Activated CD8-positive, alpha-beta memory T cell treated with anti-CD3 and anti-CD28 coated beads, Interleukin-2, amount 50 U/mL, for 24 hours (primary cell): Measurements from ENCODE around the gene ZDHHC24.

ENCODE experiments used
- DNase-seq: peaks from one replicate; pipeline ENCODE4 v3.0.0-alpha.2; 2020; ENCODE audit errors: extremely low read depth

Gene ZDHHC24

DNA sequence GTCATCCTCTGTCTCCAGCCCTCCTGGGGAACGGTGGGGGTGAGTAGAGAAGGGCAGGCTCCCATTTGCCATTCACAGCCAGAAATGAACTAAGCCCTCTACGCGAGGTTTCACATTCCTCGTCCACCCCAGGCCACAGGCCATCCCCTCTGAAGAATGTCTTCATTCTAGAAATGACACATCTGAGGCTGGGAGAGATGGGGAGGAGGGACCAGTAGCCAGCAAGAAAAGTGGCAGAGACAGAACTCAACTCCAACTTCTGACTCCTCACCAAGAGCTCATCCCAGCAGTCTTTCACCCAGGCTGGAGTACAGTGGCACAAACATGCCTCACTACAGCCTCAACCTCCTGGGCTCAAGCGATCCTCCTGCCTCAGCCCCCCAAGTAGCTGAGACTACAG, 19.1 kb upstream of the ZDHHC24 start:
- no peak for DNase-seq

DNA sequence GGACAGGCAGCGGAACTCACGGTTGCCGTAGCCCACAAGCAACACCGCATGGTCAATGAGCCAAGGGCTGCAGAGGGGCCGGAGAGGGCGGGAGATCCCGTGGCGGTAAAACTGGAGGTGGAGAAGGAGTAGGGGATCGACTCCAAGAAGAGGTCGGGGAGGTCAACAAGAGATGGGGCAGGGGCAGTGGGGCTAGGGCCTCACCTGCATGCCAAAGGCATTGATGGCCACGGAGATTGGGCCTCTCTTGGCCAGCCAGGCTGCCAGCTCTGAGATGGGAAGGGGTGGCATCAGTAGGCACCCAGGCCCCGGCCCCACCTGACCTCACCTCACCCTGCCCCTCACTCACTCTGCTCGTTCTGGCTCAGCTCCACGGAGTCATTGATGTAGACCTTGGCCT, 18.7 kb upstream of the ZDHHC24 start:
- DNase-seq, result no peak

DNA sequence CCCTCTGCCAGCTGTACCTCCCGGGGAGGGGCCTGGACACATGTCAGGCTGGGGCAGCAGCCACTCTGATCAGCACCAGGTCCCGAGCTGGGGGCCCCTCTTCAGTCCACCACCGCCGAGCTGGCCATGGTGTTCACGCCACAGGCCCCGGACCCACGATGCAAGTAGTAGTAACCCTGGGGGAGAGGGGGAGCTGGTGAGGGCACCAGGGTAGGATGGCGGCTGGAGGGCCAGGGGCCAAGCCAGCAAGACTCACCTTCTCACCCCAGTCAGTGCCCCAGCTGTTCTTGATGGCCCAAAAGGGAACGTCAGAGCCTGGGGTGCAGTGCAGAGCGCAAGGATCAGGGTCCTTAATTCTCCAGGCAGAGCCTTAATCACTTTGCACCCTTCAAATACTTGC, 18.0 kb upstream of the ZDHHC24 start:
- DNase-seq, result no peak

DNA sequence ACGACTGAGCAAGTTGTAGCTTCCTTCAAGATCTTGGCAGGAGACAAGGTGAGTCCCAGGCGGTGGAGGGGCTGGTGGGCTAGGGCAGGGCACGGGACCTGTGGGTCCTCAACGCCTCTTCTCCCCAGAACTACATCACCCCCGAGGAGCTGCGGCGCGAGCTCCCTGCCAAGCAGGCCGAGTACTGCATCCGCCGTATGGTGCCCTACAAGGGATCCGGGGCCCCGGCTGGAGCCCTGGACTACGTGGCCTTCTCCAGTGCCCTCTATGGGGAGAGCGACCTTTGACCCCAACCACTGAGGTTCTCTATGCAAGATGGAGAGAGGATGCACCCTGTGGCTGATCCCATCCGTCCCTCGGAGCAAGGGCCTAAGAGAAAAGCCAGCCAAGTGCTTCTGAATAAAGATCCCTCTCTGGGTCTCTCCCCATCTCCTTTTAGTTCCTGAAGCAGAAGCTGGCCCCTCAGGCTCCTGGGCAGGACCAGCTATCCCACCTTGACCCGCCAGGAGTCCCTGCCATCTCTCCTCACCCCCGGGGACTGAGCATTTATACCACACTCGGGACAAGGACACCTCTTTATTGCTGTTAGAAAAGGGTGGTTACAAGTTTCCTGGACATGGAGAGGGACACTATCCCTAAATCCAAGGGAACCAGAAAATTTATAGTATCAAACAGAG, 17.2 kb upstream of the ZDHHC24 start:
- no peak for DNase-seq

DNA sequence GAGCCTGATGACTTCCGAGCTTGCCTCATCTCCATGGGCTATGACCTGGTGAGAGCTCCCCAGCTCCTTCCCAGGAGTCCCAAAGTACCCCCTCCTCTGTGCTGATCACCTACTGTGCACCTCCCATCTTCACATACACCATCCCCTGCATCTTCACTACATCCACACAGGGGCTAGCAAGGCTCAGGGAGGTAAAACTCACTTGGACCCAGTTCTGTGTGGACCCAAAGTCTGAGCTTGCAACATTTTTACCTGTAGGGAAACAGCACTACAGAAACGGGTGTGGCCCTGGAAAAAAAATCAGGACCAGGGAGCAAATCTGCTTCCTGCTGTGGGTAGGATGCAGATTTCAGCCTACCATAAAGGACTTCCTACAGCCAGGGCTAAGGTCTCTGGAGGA, 16.4 kb upstream of the ZDHHC24 start:
- DNase-seq, result no peak

DNA sequence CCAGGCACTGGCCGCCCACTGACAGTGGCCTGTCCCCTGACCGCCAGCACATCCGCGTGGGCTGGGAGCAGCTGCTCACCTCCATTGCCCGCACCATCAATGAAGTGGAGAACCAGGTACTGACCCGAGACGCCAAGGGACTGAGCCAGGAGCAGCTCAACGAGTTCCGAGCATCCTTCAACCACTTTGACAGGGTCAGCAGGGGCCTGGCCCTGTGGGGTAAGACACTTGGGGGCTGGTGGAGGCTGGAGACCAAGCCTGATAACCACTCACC, 16.1 kb upstream of the ZDHHC24 start:
- no peak for DNase-seq

DNA sequence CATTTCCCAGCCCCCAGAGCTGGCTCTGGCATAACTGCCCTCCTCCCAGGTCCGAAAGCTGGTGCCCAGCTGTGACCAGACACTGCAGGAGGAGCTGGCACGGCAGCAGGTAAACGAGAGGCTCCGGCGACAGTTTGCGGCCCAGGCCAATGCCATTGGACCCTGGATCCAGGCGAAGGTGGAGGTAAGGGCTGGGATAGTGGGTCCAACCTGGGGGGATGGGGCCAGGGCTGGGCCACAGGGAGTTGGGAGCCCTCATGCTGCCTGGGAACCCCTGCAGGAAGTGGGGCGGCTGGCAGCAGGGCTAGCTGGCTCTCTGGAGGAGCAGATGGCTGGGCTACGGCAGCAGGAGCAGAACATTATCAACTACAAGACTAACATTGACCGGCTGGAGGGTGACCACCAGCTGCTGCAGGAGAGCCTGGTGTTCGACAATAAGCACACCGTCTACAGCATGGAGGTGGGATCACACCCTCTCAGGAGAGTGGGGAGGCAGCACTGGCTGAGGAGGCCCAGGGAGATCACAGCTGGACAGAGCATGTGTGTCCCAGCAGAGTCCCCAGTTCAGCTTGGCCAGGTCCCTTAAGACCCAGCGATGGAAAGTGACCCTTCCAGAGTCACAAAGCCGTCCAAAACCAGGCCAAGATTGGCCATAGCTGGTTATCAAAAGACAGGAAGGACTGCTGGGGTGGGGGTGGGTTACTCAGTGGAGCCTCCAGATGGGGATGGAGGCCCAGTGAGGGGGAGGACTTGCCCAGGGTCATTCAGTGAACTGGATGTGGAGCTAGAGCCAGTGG, 15.5 kb upstream of the ZDHHC24 start:
- DNase-seq, result no peak

DNA sequence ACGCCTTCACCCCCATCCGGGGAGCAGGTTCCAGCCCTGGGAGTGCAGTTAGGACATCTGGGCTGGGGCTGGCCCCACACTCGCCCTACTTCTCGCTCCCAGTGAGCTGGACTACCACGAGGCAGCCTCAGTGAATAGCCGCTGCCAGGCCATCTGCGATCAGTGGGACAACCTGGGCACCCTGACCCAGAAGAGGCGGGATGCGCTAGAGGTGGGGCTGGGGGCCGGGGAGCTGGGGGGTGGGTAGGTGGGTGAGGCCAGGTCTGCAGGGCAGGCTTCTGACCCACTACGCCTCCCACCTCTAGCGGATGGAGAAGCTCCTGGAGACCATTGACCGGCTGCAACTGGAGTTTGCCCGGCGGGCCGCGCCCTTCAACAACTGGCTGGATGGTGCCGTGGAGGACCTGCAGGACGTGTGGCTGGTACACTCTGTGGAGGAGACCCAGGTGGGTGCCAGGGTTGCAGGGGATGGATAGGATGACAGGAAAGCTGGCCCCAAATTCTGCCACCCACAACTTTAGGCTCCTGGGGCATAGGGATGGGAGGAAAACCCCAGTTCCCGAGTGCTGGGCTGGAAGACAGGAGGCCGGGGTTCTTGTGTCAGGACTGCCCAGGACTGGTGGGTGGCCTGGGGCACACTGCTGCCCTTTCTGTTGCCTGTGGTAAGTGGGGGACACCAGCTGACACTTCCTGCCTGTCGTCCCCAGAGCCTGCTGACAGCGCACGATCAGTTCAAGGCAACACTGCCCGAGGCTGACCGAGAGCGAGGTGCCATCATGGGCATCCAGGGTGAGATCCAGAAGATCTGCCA, 14.2 kb upstream of the ZDHHC24 start:
- no peak for DNase-seq

DNA sequence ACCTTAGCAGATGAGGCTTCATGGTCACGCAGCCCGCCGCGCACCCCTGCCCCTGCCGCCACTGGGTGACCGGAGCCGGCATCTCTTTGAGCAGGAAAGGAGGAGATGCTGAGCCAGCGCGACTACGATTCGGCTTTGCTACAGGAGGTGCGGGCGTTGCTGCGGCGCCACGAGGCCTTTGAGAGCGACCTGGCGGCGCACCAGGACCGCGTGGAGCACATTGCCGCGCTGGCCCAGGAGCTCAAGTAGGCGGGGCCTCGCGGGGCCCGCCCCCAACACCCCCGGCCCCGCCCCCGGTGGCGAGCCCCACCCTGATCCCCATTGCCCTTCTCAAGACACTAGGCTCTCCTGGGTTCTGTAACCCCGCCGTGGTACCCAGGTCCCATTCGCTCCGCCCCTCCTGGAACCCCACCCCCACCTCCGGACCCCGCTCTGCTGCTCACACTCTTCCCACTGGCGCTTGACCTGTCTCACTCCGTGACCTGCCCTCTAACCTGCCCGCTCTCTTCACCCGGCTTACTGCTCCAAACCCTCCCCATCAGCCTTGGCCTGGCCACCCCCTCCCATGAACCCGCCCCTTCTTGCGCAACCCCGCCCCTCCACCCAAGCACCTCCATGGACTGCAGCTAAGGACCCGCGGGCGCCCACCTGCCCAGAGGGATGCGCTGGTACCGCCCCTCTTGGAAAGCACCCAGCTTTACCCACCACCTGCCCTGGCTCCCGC, 13.5 kb upstream of the ZDHHC24 start:
- no peak for DNase-seq

DNA sequence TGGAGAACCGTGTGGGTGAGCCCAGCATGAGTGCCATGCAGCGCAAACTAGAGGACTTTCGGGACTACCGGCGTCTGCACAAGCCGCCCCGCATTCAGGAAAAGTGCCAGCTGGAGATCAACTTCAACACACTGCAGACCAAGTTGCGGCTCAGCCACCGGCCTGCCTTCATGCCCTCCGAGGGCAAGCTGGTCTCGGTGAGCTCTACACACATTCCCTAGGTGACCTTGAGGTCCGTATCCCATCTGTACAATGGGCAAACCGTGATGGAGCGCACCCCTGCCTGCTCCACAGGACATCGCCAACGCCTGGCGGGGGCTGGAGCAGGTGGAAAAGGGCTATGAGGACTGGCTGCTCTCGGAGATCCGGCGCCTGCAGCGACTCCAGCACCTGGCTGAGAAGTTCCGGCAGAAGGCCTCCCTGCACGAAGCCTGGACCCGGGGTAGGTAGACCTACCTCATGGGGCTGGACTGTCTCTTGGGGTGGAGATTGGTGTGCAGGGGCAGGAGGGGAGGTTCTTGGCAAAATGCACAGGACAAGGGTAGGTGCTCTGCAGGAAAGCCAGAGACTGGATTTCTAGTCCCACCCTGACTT, 12.0 kb upstream of the ZDHHC24 start:
- no peak for DNase-seq

DNA sequence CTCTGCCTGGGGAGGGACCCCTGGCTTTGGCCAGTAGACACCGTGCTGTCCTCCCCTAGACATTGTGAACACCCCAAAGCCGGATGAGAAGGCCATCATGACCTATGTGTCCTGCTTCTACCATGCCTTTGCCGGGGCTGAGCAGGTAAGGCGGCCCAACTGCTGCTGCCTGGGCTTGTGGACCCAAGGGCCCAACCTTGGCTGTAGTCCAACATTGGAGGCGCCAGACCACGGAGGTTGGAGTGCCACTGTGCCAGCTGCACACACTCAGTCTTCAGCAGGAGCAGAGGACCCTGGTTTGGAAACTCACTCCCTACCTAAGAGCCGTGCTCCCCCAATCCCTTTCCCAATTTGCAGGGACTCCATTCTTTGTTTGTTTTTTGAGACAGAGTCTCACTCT, 10.2 kb upstream of the ZDHHC24 start:
- DNase-seq, result no peak

DNA sequence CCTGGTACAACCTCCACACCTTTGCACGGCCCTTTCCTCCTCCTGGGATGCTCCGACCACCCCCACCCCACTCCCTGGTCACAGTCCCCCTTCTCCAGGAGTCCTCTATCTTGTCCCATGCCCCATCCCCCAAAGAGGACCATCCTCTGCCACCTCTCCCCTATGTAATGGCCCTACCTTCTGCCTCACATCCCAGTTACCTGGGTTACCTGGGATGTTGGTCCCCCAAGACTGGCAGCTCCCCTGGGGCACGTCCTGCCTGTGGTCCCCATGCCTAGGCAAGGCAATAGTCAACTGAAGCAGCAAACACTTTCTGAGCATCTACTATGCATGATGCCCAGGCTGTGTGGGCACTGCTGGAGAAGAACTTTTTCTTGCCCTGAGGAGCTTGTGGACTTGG, 9.6 kb upstream of the ZDHHC24 start:
- DNase-seq, result no peak

DNA sequence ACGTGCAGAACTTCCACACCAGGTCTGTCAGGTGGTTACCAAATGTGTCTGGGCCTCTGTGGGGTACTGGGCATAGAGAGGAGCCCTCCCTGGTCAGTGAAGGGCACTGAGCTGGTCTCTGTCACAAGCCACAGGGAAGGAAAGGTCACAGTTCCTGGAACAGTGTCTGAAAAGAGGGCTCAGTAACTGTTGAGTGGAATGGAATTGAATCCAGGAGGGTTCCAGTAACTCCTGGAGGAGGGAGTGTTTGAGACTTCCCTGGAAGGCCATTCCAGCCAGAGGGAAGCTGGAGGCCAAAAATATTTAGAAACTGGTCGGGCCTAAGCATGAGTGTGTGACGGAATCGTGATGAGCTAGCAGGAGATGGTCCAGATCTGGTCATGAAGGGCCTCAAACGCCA, 8.8 kb upstream of the ZDHHC24 start:
- no peak for DNase-seq

DNA sequence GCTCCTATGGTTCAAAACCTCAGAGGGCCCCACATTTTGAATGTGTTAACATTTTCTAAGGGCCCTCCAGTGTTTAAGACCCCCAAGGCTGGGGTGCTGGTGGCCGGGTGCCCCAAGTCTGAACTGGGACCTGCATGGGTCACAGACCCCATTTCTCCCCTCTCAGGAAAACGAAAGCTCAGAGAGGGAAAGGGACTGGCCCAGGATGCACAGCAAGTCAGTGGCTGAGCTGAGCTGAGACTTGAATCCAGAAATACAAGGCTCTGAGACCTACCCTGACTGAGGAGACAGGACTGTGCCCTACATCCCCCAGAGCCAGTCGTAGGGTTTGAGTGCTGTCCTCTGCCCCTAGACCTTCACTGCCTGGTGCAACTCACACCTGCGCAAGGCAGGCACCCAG, 5.0 kb upstream of the ZDHHC24 start:
- no peak for DNase-seq

DNA sequence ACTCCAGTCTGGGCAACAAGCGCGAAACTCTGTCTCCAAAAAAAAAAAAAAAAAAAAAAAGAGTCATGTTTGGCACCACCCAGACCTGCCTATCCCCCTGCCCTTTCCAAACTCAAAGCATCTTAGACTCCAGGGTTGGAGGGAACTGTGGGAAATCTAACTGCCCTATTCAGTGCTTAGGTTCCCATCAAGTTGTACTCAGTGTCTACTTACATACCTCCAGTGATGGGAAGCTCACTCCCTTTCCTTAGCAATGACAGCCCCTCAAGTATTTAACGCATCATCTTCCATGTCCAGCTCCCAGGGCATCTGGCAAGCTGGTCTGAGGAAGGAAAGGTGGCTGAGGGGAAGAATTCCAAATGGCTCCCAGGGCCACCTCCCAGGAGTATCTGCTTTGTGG, 3.8 kb upstream of the ZDHHC24 start:
- no peak for DNase-seq

DNA sequence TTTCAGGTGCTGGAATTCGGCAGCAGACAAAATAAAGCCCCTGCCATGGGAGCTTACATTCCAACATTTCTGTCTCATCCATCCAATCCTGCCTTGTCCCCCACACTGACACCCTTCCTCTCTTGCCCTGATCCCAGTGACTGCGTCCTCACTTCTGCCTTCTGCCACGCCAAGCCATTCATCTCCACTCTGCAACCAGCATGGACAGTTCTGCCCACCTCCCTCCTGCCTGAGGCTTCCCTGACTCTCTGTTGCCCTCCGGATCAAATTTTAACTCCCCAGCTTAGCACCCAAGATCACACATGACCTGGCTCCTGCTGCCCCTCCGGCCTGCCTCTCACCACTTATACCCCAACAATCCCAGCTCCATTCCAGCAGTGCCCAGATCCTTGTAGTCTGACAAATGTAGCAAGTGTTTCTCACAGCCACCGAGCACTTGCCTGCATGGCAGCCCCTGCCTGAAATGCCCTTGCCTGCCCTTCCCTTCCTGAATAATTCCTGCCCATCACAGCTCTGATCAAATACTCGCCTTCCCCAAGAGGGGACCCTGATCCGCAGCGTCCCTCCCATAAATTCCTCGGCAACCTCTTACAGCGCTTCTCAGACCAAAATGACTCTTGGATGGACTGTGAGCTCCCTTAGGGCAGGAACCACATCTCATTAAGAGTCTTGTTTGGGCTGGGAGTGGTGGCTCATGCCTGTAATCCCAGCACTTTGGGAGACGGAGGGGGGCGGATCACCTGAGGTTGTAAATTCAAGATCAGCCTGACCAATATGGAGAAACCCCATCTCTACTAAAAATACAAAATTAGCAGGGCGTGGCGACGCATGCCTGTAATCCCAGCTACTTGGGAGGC, 3.2 kb upstream of the ZDHHC24 start:
- no peak for DNase-seq

DNA sequence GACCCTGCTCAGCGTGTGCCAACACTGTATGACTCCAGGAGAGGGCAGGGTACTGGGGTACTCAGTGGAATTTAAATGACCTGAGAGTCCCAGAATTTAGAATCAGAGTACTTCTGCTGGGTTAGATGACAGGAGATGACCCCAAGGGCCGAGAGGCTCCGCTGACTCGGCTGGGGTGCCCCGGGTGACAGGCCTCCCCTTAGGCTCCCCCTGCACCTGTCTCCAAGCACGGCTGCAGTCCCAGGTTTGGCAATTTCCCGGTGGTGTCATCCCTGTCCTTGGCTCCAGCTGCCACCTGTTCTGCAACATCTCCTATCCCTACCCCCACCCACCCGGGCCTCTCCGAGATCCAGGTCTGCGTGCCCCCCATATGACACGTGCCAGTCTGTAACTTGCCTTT, 2.2 kb upstream of the ZDHHC24 start:
- DNase-seq, result no peak

DNA sequence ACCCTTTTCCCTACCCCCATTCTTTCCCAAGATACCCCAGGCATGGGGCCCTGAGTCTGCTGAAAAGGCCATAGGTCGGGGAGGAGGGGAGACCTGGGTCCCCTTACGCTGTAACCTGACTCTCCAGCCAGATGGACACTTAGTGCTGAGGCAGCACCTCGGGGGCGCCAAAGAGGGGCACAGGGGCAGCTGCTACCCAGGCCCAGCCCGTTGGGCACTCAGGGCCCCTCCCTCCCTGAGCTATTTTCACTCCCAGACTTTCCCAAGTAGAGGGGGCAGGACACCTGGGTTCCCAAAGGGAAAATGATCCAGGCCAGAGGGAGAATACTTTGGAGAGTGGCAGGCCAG, 1.8 kb upstream of the ZDHHC24 start:
- DNase-seq, result no peak

DNA sequence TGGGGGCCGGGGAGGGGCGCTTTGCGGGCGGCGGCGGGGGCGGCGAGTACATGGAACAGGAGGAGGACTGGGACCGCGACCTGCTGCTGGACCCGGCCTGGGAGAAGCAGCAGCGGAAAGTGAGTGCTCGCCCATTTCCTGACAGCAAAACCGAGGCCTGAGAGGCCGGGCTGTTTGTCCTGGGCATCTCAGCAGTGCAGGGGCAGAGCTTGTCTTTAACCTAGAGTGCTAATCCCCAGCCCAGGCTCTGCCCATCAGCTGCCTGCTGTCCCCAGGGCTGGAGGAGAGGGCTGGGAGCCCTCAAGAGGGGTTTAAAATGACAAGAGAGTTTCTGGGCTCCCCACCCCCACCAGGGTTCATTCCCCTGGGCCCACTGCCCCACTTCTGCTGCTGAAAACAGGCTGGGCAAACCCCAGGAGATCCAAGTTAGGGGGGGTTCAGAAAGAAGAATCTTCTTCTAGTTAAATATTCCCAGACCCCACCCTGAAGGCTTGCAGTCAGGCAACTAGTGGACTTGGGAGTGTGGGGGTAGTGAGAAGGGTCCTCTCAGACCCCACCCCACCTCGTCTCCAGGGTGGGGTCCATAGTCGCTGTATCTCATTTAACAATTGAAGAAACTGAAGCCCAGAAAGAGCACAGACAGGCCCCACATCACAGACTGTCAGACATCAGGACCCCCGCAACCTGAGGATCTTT, 1.3 kb upstream of the ZDHHC24 start:
- no peak for DNase-seq

DNA sequence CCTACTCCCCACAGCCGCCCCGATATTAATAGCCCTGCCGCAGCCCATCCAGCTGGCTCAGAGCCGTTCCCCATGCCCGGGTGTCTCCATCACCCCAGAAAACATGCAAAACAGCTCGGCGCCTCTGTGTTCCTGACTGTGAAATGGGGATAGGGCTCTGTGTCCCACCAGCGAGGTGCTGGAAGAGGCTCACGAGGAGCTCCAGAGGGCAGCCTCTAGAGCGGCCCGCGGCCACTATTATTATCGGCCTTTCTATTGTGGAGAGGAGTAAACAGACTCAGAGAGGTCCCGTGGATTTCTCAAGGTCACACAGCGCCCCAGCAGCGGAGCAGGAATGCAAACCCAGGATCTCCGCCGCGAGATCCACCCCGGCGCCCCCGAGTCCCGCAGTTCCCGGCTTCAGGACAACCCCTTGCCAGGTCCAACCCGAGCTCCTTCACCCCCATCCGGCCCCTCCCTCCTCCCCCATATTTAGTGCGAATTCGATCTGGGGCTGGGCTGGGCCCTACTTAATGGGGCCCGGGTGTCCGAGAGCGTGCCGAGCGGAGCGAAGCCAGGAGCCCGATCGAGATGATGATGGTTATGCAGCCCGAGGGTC, 619 bp upstream of the ZDHHC24 start, which contains the start of gene ACTN3:
Gene ACTN3, plus strand, starts transcription at position 536 of the 598 bp plus-strand sequence. Its CDS starts 35 bp downstream, at position 571.
- DNase-seq, result no peak
